NCI-H226 (cell line): ENCODE measurements around the gene TADA1.
"Not testable (repeated sequence)": the region's sequence is repeated elsewhere in the genome, so short reads cannot be mapped to it uniquely, and the experiment has no call there.

Source experiments
- DNase-seq: peaks from one replicate; pipeline ENCODE4 v3.0.0-alpha.2; 2015

The TADA1 gene

GRCh38 chr1:166889776-166890175 lies 13.7 kb upstream of the TADA1 start:
- no peak for DNase-seq

GRCh38 chr1:166888373-166889111 lies 12.5 kb upstream of the TADA1 start:
- no peak for DNase-seq

- DNase-seq: no peak
Observed at GRCh38 chr1:166884971-166885370, 8.9 kb upstream of the TADA1 start.

- no peak for DNase-seq
Observed at GRCh38 chr1:166884040-166884642, 8.1 kb upstream of the TADA1 start.

- no peak for DNase-seq
Observed at GRCh38 chr1:166882893-166883292, 6.8 kb upstream of the TADA1 start.

GRCh38 chr1:166878173-166878917 lies 2.3 kb upstream of the TADA1 start:
- not testable (repeated sequence) for DNase-seq

- DNase-seq: no peak
Observed at GRCh38 chr1:166876540-166876838, 425 bp upstream of the TADA1 start.

- no peak for DNase-seq
Observed at GRCh38 chr1:166875302-166875733, 746 bp downstream of the TADA1 start.

- DNase-seq: no peak
Observed at GRCh38 chr1:166874464-166874863, 1.6 kb downstream of the TADA1 start.

- no peak for DNase-seq
Observed at GRCh38 chr1:166870584-166870983, 5.5 kb downstream of the TADA1 start.

GRCh38 chr1:166869318-166870099 lies 6.6 kb downstream of the TADA1 start:
- no peak for DNase-seq

GRCh38 chr1:166868639-166869038 lies 7.4 kb downstream of the TADA1 start:
- no peak for DNase-seq

- peak; percentile 16 for DNase-seq
Observed at GRCh38 chr1:166865926-166866325, 10.1 kb downstream of the TADA1 start.

GRCh38 chr1:166859597-166859996 lies 16.5 kb downstream of the TADA1 start:
- DNase-seq: no peak

- no peak for DNase-seq
Observed at GRCh38 chr1:166858726-166859419, 17.2 kb downstream of the TADA1 start.

GRCh38 chr1:166857995-166858394 lies 18.1 kb downstream of the TADA1 start:
- DNase-seq: no peak

- DNase-seq: no peak
Observed at GRCh38 chr1:166855558-166855957, 20.5 kb downstream of the TADA1 start.

GRCh38 chr1:166852918-166853317 lies 23.1 kb downstream of the TADA1 start:
- DNase-seq: no peak

- DNase-seq: no peak
Observed at GRCh38 chr1:166849135-166849534, 26.9 kb downstream of the TADA1 start.

GRCh38 chr1:166848193-166848592 lies 27.9 kb downstream of the TADA1 start:
- DNase-seq: no peak

GRCh38 chr1:166844791-166845190 lies 31.3 kb downstream of the TADA1 start:
- no peak for DNase-seq

- no peak for DNase-seq
Observed at GRCh38 chr1:166843769-166844596, 32.1 kb downstream of the TADA1 start.
